HEK293 (cell line): Measurements from ENCODE around the gene PORCN.

ENCODE experiments used
- CTCF ChIA-PET: fragments of 350-600 bp; formaldehyde crosslinking; extraction: SDS; loops from one replicate; lab custom pipeline; 2021; ENCODE audit warnings: antibody characterized with exemption; lab: Yijun Ruan, JAX
- POLR2A ChIA-PET: fragments of 300-600 bp; formaldehyde crosslinking; extraction: SDS; loops from one replicate; lab custom pipeline; 2020; ENCODE audit warnings: antibody characterized with exemption, inconsistent platforms; lab: Yijun Ruan, JAX
- H3K27ac ChIP-seq: fragments of 200-500 bp; sonication (Bioruptor generic); 2 replicates; pipeline ENCODE4 v1.5.1; 2014; ENCODE audit warnings: low read depth, low read length, control low read depth, inconsistent platforms; ENCODE audit errors: extremely low read depth
- H3K36me3 ChIP-seq, 2 experiments: fragments of 200-500 bp in 1 of 2; sonication (Bioruptor generic) in 1 of 2; 1 replicate in 1 of 2; 2 replicates in 1 of 2; pipeline ENCODE4 v1.5.1; 2014 to 2017; ENCODE audit warnings: inconsistent platforms in 2 of 2, low read length in 2 of 2; ENCODE audit not compliant: control insufficient read depth in 2 of 2, insufficient read depth in 1 of 2
- H3K4me1 ChIP-seq: fragments of 200-500 bp; sonication (Bioruptor generic); 2 replicates; pipeline ENCODE4 v1.5.1; 2014; ENCODE audit warnings: mild to moderate bottlenecking, low read length, inconsistent platforms; ENCODE audit not compliant: control insufficient read depth, insufficient read depth
- H3K4me3 ChIP-seq: 2 replicates; pipeline ENCODE4 v1.5.1; 2011; ENCODE audit warnings: low read depth, mild to moderate bottlenecking, control low read depth, low read length, moderate library complexity
- H3K9me3 ChIP-seq: fragments of 200-500 bp; sonication (Bioruptor generic); 2 replicates; pipeline ENCODE4 v1.5.1; 2014; ENCODE audit warnings: low read depth, low read length, inconsistent platforms; ENCODE audit not compliant: control insufficient read depth, insufficient read depth
- HOXC10 ChIP-seq: sonication (generic); formaldehyde crosslinking; IDR thresholded peaks from 2 replicates; pipeline ENCODE4 v1.8.1; 2023; ENCODE audit warnings: mild to moderate bottlenecking, missing genetic modification reagents
- SCRT2 ChIP-seq: fragments of 450-650 bp; formaldehyde crosslinking; IDR thresholded peaks from 2 replicates; pipeline ENCODE4 v1.5.1; 2016; ENCODE audit warnings: missing biosample characterization, missing genetic modification characterization
- ZBTB21 ChIP-seq: fragments of 450-650 bp; formaldehyde crosslinking; IDR thresholded peaks from 2 replicates; pipeline ENCODE4 v1.5.1; 2017; ENCODE audit warnings: missing biosample characterization, missing genetic modification characterization
- ZNF155 ChIP-seq: fragments of 450-650 bp; formaldehyde crosslinking; IDR thresholded peaks from 2 replicates; pipeline ENCODE4 v1.5.1; 2016; ENCODE audit warnings: missing biosample characterization, missing genetic modification characterization
- ZNF211 ChIP-seq: fragments of 450-650 bp; formaldehyde crosslinking; IDR thresholded peaks from 2 replicates; pipeline ENCODE4 v1.5.1; 2016; ENCODE audit warnings: low read depth, missing biosample characterization, missing genetic modification characterization
- ZNF274 ChIP-seq, 2 experiments: fragments of 200-500 bp in 1 of 2; fragments of 450-650 bp in 1 of 2; sonication (Bioruptor generic) in 1 of 2; formaldehyde crosslinking in 1 of 2; IDR thresholded peaks; 2 replicates each; pipeline versions ENCODE4 v1.5.1 to v1.6.1; 2014 to 2016; ENCODE audit warnings: borderline replicate concordance in 1 of 2, inconsistent platforms in 1 of 2, low read length in 1 of 2, missing biosample characterization in 1 of 2, missing genetic modification characterization in 1 of 2
- ZNF341 ChIP-seq: fragments of 450-650 bp; formaldehyde crosslinking; IDR thresholded peaks from 2 replicates; pipeline ENCODE4; 2016; ENCODE audit warnings: low read depth, missing biosample characterization, missing genetic modification characterization
- ZNF394 ChIP-seq: fragments of 450-650 bp; formaldehyde crosslinking; IDR thresholded peaks from 2 replicates; pipeline ENCODE4 v1.5.1; 2016; ENCODE audit warnings: missing biosample characterization, missing genetic modification characterization, mild to moderate bottlenecking, moderate library complexity, borderline replicate concordance
- ZNF433 ChIP-seq: fragments of 450-650 bp; formaldehyde crosslinking; IDR thresholded peaks from 2 replicates; pipeline ENCODE4 v1.5.1; 2016; ENCODE audit warnings: missing biosample characterization, missing genetic modification characterization, low read depth
- ZNF521 ChIP-seq: fragments of 450-650 bp; formaldehyde crosslinking; IDR thresholded peaks from 2 replicates; pipeline ENCODE4 v1.5.1; 2017; ENCODE audit warnings: missing biosample characterization, mild to moderate bottlenecking, missing genetic modification characterization
- ZNF529 ChIP-seq: fragments of 450-650 bp; formaldehyde crosslinking; IDR thresholded peaks from 2 replicates; pipeline ENCODE4 v1.5.1; 2017; ENCODE audit warnings: missing genetic modification characterization, missing biosample characterization; ENCODE audit not compliant: insufficient replicate concordance
- ZNF658 ChIP-seq: fragments of 450-650 bp; formaldehyde crosslinking; IDR thresholded peaks from 2 replicates; pipeline ENCODE4; 2016; ENCODE audit warnings: missing biosample characterization, missing genetic modification characterization
- TF ChIP-seq, protein P1 (sequence below): fragments of 450-650 bp; formaldehyde crosslinking; IDR thresholded peaks from 2 replicates; pipeline ENCODE4 v1.5.1; 2017; ENCODE audit warnings: missing biosample characterization, missing genetic modification characterization
- TF ChIP-seq, protein P2 (sequence below): fragments of 450-650 bp; formaldehyde crosslinking; IDR thresholded peaks from 2 replicates; pipeline ENCODE4 v1.5.1; 2017; ENCODE audit warnings: missing biosample characterization, missing genetic modification characterization
- TF ChIP-seq, protein P3 (sequence below): fragments of 450-650 bp; formaldehyde crosslinking; IDR thresholded peaks from 2 replicates; pipeline ENCODE4 v1.5.1; 2017; ENCODE audit warnings: missing biosample characterization, missing genetic modification characterization
- TF ChIP-seq, protein P4 (sequence below): fragments of 450-650 bp; formaldehyde crosslinking; IDR thresholded peaks from 2 replicates; pipeline ENCODE4 v1.5.1; 2016; ENCODE audit warnings: missing biosample characterization, missing genetic modification characterization
- TF ChIP-seq, protein P5 (sequence below): fragments of 450-650 bp; formaldehyde crosslinking; optimal IDR thresholded peaks from 2 replicates; pipeline ENCODE3; 2016; ENCODE audit warnings: missing biosample characterization, mild to moderate bottlenecking, missing genetic modification characterization

Gene PORCN

DNA sequence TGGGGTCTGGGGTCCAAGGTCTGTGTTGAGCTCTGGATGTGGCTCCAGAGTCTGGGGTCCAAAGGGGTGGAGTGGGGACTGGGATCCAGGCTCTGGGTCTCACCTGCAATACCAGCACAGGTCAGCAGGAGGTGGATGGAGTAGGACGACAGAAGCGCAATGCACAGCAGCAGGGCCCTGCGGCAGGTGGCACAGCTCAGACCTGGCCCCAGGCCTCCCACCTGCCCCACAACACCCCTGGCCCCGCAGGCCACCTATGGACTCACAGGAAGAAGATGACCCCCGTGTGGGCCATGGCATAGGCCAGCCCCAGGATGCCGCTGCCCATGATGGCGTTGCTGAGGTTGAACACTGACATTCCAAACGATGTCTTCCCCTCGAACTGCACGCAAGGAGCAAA, 42.1 kb upstream of the PORCN start (continued):
- TF ChIP-seq, protein P1, sequence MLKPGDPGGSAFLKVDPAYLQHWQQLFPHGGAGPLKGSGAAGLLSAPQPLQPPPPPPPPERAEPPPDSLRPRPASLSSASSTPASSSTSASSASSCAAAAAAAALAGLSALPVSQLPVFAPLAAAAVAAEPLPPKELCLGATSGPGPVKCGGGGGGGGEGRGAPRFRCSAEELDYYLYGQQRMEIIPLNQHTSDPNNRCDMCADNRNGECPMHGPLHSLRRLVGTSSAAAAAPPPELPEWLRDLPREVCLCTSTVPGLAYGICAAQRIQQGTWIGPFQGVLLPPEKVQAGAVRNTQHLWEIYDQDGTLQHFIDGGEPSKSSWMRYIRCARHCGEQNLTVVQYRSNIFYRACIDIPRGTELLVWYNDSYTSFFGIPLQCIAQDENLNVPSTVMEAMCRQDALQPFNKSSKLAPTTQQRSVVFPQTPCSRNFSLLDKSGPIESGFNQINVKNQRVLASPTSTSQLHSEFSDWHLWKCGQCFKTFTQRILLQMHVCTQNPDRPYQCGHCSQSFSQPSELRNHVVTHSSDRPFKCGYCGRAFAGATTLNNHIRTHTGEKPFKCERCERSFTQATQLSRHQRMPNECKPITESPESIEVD, result no peak

DNA sequence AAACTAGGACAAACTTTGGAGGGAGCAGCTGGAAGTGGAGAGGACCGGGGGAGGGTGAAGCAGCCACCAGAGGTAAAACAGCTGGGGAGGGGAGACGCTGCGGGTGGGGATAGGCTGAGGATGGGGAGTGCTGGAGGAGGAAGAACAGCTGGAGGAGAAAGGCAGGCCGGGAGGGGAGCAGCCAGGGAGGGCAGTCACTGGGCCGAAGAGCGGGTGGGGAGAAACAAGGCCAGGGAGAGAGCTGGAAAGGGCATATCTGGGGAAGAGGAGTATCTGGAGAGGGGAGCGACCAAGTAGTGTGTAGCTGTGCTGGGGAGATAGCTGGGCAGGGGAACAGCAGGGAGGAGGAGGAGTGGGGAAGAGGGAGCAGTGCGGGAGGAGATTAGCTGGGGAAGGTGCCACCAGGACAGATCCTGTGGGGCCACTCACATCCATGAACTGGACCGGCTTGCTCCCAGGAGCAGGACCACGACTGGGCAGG, 41.5 kb upstream of the PORCN start:
- no peaks in the 10 kb centered on the region for H3K36me3 ChIP-seq
- TF ChIP-seq ZNF341 (tag by site-specific recombination) (peak; percentile 73), ZNF394 (tag by site-specific recombination) (peak; percentile 67; the same call in 1 of the 2 replicates), ZNF211 (no peak)
- TF ChIP-seq, protein P2, sequence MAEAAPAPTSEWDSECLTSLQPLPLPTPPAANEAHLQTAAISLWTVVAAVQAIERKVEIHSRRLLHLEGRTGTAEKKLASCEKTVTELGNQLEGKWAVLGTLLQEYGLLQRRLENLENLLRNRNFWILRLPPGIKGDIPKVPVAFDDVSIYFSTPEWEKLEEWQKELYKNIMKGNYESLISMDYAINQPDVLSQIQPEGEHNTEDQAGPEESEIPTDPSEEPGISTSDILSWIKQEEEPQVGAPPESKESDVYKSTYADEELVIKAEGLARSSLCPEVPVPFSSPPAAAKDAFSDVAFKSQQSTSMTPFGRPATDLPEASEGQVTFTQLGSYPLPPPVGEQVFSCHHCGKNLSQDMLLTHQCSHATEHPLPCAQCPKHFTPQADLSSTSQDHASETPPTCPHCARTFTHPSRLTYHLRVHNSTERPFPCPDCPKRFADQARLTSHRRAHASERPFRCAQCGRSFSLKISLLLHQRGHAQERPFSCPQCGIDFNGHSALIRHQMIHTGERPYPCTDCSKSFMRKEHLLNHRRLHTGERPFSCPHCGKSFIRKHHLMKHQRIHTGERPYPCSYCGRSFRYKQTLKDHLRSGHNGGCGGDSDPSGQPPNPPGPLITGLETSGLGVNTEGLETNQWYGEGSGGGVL, result peak; percentile 46
- POLR2A ChIA-PET, result no interaction called here
- no peaks in the 10 kb centered on the region for H3K9me3 ChIP-seq
- CTCF ChIA-PET, result interaction anchor here (1.2 kb wide), 1 partner anchor 27 kb away, joined by 3 read pairs; no protein-coding TSS in a partner anchor
- no peak overlapping the region for H3K4me3 ChIP-seq
- no peak overlapping the region for H3K27ac ChIP-seq
- no peaks in the 10 kb centered on the region for H3K4me1 ChIP-seq

DNA sequence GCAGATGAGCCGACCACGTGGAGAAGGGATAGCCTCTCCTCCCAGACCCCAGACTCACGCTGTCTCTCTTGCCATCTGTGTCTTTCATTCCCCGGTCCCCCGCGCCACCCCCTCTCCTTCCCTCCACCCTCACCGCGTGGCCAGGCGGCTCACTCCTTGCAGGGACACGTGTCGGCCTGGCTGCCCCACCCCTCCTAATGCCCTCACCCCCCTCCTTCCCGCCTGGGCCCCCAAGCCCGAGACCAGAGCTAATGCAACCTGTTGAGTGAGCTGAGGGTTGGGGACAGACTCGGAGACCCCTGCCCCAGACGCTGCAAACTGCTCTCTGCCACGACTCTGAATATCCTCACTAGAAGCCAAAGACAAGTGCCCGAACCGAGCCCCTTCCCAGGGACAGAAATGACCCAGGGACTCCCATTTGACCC, 40.5 kb upstream of the PORCN start:
- TF ChIP-seq ZNF521 (tag by site-specific recombination), result no peak
- TF ChIP-seq ZNF274 (IDR thresholded peaks at IDR 0.05; ENCODE audit: low read length), result no peak
- no peak for TF ChIP-seq ZNF274 (tag by site-specific recombination; IDR thresholded peaks at IDR 0.05; ENCODE audit: borderline replicate concordance)
- TF ChIP-seq SCRT2 (tag by site-specific recombination), result 0 out of 2 replicates have a peak, but pooled peaks have one; percentile 11
- TF ChIP-seq, protein P3, sequence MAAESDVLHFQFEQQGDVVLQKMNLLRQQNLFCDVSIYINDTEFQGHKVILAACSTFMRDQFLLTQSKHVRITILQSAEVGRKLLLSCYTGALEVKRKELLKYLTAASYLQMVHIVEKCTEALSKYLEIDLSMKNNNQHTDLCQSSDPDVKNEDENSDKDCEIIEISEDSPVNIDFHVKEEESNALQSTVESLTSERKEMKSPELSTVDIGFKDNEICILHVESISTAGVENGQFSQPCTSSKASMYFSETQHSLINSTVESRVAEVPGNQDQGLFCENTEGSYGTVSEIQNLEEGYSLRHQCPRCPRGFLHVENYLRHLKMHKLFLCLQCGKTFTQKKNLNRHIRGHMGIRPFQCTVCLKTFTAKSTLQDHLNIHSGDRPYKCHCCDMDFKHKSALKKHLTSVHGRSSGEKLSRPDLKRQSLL (tag by site-specific recombination), result no peak
- ChIA-PET POLR2A (no interaction called here), CTCF (interaction anchor here (1.2 kb wide), 1 partner anchor 26 kb away, joined by 3 read pairs; no protein-coding TSS in a partner anchor)
- no peaks in the 10 kb centered on the region for H3K4me1 ChIP-seq
- no peak overlapping the region for H3K4me3 ChIP-seq
- no peaks in the 10 kb centered on the region for H3K36me3 ChIP-seq
- H3K9me3 ChIP-seq, result no peaks in the 10 kb centered on the region
- no peak overlapping the region for H3K27ac ChIP-seq

- ChIA-PET POLR2A (interaction anchor here (0.7 kb wide), 1 partner anchor 9 kb away, joined by 4 read pairs; no protein-coding TSS in a partner anchor), CTCF (interaction anchor here (0.6 to 0.7 kb wide), 2 partner anchors 118 to 322 kb away, joined by 3 to 4 read pairs; no protein-coding TSS in a partner anchor)
- no peak overlapping the region for H3K4me3 ChIP-seq
- no peak overlapping the region for H3K27ac ChIP-seq
- H3K4me1 ChIP-seq, result no peaks in the 10 kb centered on the region
- no peaks in the 10 kb centered on the region for H3K9me3 ChIP-seq
- no peaks in the 10 kb centered on the region for H3K36me3 ChIP-seq
- TF ChIP-seq ZNF529 (tag by site-specific recombination) (no peak), ZNF658 (tag by site-specific recombination) (no peak), HOXC10 (no peak), ZBTB21 (tag by site-specific recombination) (no peak), ZNF433 (no peak), ZNF155 (tag by site-specific recombination) (no peak)
- TF ChIP-seq, protein P4, sequence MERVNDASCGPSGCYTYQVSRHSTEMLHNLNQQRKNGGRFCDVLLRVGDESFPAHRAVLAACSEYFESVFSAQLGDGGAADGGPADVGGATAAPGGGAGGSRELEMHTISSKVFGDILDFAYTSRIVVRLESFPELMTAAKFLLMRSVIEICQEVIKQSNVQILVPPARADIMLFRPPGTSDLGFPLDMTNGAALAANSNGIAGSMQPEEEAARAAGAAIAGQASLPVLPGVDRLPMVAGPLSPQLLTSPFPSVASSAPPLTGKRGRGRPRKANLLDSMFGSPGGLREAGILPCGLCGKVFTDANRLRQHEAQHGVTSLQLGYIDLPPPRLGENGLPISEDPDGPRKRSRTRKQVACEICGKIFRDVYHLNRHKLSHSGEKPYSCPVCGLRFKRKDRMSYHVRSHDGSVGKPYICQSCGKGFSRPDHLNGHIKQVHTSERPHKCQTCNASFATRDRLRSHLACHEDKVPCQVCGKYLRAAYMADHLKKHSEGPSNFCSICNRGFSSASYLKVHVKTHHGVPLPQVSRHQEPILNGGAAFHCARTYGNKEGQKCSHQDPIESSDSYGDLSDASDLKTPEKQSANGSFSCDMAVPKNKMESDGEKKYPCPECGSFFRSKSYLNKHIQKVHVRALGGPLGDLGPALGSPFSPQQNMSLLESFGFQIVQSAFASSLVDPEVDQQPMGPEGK, result no peak
- TF ChIP-seq, protein P5, sequence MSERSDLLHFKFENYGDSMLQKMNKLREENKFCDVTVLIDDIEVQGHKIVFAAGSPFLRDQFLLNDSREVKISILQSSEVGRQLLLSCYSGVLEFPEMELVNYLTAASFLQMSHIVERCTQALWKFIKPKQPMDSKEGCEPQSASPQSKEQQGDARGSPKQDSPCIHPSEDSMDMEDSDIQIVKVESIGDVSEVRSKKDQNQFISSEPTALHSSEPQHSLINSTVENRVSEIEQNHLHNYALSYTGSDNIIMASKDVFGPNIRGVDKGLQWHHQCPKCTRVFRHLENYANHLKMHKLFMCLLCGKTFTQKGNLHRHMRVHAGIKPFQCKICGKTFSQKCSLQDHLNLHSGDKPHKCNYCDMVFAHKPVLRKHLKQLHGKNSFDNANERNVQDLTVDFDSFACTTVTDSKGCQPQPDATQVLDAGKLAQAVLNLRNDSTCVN (tag by site-specific recombination), result no peak
Observed at GRCh38 chrX:48468693-48469691, 39.8 kb upstream of the PORCN start.
